Tibial artery (tissue), 4 donors: ENCODE data around the gene TPD52L1.

ENCODE experiments used
- DNase-seq, 2 donors: peaks; one replicate each; pipeline ENCODE4 v3.0.0-alpha.2; 2019
- H3K27ac ChIP-seq, 2 donors: fragments of 200-600 bp; sonication (generic) in 1 of 2; 1 replicate in 1 of 2; 2 replicates in 1 of 2; pipeline ENCODE4 v1.5.1; 2018 to 2019; ENCODE audit warnings: mild to moderate bottlenecking in 1 of 2
- H3K27me3 ChIP-seq, 2 donors: fragments of 200-600 bp; sonication (generic) in 1 of 2; one replicate each; pipeline versions ENCODE4 v1.5.1 to v1.6.0; 2016 to 2019
- H3K36me3 ChIP-seq, 3 donors: fragments of 200-600 bp; sonication (generic) in 2 of 3; one replicate each; pipeline ENCODE4 v1.5.1; 2016 to 2019; ENCODE audit warnings: mild to moderate bottlenecking in 2 of 3
- H3K4me1 ChIP-seq, 4 donors: fragments of 200-600 bp; sonication (generic) in 2 of 4; 1 replicate in 3 of 4; 2 replicates in 1 of 4; pipeline ENCODE4 v1.5.1; 2016 to 2019
- H3K4me3 ChIP-seq, 2 donors: fragments of 200-600 bp; sonication (generic) in 1 of 2; 1 replicate in 1 of 2; 2 replicates in 1 of 2; pipeline ENCODE4 v1.5.1; 2018 to 2019; ENCODE audit warnings: mild to moderate bottlenecking in 2 of 2
- H3K9me3 ChIP-seq, 3 donors: fragments of 200-600 bp; sonication (generic) in 1 of 3; one replicate each; pipeline ENCODE4 v1.5.1; 2016 to 2019
- intact Hi-C: fragments of 100-400 bp; cut with DNase I; formaldehyde crosslinking; loops from one replicate; pipeline ENCODE4 v1.15.0; 2023; ENCODE audit warnings: low total_unique reads
- TF ChIP-seq, protein P1 (sequence below), 2 experiments: fragments of 200-600 bp in 1 of 2; fragments of 450-650 bp in 1 of 2; IDR thresholded peaks; one replicate each; pipeline ENCODE4 v1.5.1; 2017 to 2019; ENCODE audit warnings: antibody characterized with exemption in 2 of 2, mild to moderate bottlenecking in 1 of 2, moderate library complexity in 1 of 2

Gene TPD52L1

DNA sequence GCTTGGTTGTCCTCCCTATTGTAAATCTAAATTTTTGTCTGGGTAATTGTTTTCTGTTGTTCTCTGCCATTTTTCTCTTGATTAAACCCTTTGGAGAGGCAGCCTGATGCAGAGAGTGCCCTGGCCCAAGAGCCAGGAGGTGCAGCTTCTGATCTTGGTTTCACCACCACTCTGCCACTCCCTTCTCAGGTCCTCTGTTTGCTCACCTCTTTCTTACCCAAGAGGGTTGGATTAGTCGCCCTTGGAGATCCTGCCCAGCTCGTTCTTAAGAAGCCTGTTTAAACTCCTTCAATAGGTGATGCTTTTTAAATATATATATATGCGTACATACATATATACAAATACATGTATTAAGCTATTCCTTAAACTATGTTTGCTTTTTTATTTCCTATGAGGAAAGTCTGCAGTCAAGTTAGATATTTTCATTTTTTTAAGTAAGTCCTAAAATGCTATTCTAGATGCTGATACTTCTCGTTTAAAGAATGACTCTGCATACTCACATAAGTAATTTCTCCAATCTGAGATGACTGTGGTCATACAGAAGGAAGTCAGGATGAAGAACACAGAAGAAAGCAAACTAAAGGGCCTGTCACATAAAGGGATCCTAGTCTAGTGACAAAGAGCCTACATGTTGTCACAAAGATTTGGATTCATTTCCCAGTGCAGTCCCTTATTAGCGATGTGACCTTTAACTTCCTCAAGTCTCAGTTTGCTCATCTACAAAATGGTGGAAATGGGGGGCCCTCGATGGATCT, 19.9 kb downstream of the TPD52L1 start:
- Histone ChIP-seq H3K4me1 (peaks cover 0 to 23% (median 16%) of the 10 kb centered on the region in 4 donors), H3K27ac (no peak overlapping the region), H3K27me3 (no peaks in the 10 kb centered on the region), H3K36me3 (no peaks in the 10 kb centered on the region), H3K4me3 (no peak overlapping the region), H3K9me3 (no peaks in the 10 kb centered on the region)
- TF ChIP-seq, protein P1, sequence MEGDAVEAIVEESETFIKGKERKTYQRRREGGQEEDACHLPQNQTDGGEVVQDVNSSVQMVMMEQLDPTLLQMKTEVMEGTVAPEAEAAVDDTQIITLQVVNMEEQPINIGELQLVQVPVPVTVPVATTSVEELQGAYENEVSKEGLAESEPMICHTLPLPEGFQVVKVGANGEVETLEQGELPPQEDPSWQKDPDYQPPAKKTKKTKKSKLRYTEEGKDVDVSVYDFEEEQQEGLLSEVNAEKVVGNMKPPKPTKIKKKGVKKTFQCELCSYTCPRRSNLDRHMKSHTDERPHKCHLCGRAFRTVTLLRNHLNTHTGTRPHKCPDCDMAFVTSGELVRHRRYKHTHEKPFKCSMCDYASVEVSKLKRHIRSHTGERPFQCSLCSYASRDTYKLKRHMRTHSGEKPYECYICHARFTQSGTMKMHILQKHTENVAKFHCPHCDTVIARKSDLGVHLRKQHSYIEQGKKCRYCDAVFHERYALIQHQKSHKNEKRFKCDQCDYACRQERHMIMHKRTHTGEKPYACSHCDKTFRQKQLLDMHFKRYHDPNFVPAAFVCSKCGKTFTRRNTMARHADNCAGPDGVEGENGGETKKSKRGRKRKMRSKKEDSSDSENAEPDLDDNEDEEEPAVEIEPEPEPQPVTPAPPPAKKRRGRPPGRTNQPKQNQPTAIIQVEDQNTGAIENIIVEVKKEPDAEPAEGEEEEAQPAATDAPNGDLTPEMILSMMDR (IDR thresholded peaks at IDR 0.05): no peak
- no peak for DNase-seq
- intact Hi-C loops: no loop called here

DNA sequence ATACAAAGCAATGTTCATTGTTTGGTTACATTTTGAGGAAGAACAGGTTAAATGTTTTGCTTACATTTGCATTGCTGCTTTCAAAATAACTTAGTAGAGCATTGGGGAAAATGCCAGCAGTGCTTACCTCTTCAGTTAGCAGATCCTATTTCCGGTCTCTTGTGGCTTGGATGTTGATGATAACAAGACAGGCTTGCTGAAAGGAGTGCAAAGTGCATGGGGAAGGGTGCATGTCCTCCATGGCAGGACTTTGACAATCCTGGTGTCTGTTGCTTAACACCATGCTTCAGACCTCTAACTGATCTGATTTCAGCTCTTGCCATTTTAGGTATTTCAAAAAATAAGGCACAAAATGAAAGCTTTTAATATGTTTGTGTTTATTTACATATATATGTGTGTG, 21.1 kb downstream of the TPD52L1 start:
- Histone ChIP-seq H3K27me3 (no peaks in the 10 kb centered on the region), H3K27ac (no peak overlapping the region), H3K36me3 (no peaks in the 10 kb centered on the region), H3K4me3 (no peak overlapping the region), H3K9me3 (no peaks in the 10 kb centered on the region), H3K4me1 (peaks cover 0 to 12% (median 7%) of the 10 kb centered on the region in 4 donors)
- TF ChIP-seq, protein P1 (IDR thresholded peaks at IDR 0.05): no peak
- DNase-seq: no peak
- intact Hi-C loops: no loop called here

DNA sequence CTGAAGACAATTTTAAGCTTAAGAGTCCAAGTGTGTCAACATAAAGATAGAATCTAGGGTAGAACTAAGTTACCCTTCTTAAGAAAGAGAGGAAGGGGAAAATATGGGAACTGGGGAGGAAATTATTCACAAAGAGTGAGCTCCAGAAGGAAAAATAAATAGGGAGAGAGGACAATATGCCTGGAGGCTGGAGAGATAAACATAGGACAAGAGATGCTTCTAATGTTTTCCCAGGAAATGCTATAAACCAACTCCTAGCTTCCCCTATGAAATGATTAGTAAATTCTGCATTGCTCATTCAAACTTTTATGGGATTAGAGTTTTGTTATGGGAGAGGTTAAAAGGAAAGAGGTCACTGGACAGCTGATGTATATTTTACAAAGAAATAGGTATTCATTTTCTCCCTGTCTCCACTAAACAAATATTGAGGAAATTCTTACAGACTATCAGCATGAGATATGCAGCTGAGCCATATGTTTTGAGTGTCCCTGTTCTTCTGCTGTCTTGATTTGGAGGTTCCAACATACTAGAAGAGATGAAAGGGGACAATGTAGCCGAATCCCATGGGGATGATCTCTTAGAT, 22.0 kb downstream of the TPD52L1 start:
- no peak for DNase-seq
- intact Hi-C loops: no loop called here
- TF ChIP-seq, protein P1 (IDR thresholded peaks at IDR 0.05): no peak

DNA sequence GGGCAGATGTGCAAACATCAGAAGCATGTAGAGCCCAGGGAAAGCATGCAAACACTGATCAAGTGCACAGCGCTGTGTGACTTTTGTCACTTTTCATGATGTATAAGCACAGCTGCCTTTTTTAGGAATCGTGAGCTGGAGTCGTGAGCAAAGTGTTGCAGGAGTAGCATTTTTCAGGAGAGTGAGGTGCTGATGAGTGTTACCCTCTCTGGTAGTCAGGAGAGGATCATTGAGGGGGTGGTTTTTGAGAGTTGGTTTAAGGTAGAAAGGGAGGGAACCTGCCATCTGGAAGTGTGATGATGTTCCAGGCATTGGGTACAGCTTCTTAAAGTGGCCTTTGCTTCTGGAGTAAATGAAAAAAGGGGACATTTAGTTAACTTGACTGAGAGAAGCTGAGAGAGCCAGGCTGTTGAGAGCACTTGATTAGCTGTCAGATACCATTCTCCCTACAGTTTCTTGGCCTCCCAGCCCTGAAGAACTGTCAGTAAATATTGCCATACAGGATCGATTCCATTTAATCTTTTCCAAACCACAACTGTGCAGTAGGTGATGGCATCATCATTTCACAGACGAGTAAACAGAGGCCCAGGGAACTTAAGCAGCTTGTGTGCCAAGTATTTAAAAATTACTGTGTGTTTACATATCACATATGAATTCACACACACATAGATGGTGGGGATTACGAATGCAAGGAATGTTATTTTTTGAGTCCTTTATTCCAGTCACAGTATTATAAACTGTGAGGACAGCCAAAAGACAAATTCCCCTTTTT, 28.9 kb downstream of the TPD52L1 start:
- no peak for DNase-seq
- Histone ChIP-seq H3K9me3 (no peaks in the 10 kb centered on the region), H3K4me1 (peaks cover 0 to 20% (median 9%) of the 10 kb centered on the region in 4 donors), H3K27me3 (no peaks in the 10 kb centered on the region), H3K27ac (peak overlapping the region; percentile 7 to 64), H3K36me3 (no peaks in the 10 kb centered on the region), H3K4me3 (no peak overlapping the region)
- TF ChIP-seq, protein P1 (IDR thresholded peaks at IDR 0.05): no peak
- intact Hi-C loops: no loop called here

More for the DNA sequence above, 22.0 kb downstream of the TPD52L1 start:
- H3K27ac ChIP-seq: no peak overlapping the region
- H3K9me3 ChIP-seq: no peaks in the 10 kb centered on the region
- H3K36me3 ChIP-seq: no peaks in the 10 kb centered on the region
- H3K4me3 ChIP-seq: no peak overlapping the region
- no peaks in the 10 kb centered on the region for H3K27me3 ChIP-seq
- peaks cover 0 to 3% (median 1%) of the 10 kb centered on the region in 4 donors for H3K4me1 ChIP-seq

- Histone ChIP-seq H3K9me3 (no peaks in the 10 kb centered on the region), H3K27ac (peak overlapping the region in 1 of 2 donors; percentile 64), H3K4me3 (no peak overlapping the region), H3K27me3 (no peaks in the 10 kb centered on the region), H3K4me1 (peaks cover 0 to 30% (median 12%) of the 10 kb centered on the region in 4 donors), H3K36me3 (no peaks in the 10 kb centered on the region)
- no peak for DNase-seq
- TF ChIP-seq, protein P1 (IDR thresholded peaks at IDR 0.05): no peak
- intact Hi-C loops: no loop called here
Observed at GRCh38 chr6:125183391-125183790, 29.8 kb downstream of the TPD52L1 start.
